HG03097 (cell line): ENCODE data around the gene ERBB4.
"Not testable (repeated sequence)": the region's sequence is repeated elsewhere in the genome, so short reads cannot be mapped to it uniquely, and the experiment has no call there.

Experiments used
- ATAC-seq: cut with Tn5 transposase; IDR thresholded peaks from one replicate; pipeline ENCODE4 v1.9.1; 2021; ENCODE audit not compliant: unreplicated experiment, low FRiP score

ERBB4 gene

GRCh38 chr2:211524248-211524647 lies 1014.4 kb downstream of the ERBB4 start:
- ATAC-seq, result not testable (repeated sequence)

- ATAC-seq, result no peak
These were observed 1022.1 kb downstream of the ERBB4 start for GRCh38 chr2:211516537-211516936.

GRCh38 chr2:211514049-211514448 lies 1024.6 kb downstream of the ERBB4 start:
- ATAC-seq, result no peak

- ATAC-seq, result no peak
These were observed 1025.2 kb downstream of the ERBB4 start for GRCh38 chr2:211513446-211513845.

- ATAC-seq, result no peak
These were observed 1025.8 kb downstream of the ERBB4 start for GRCh38 chr2:211512806-211513205.

- ATAC-seq, result no peak
These were observed 1034.7 kb downstream of the ERBB4 start for GRCh38 chr2:211503856-211504255.

- no peak for ATAC-seq
These were observed 1035.4 kb downstream of the ERBB4 start for GRCh38 chr2:211503198-211503597.

- no peak for ATAC-seq
These were observed 1039.9 kb downstream of the ERBB4 start for GRCh38 chr2:211498551-211499205.

- no peak for ATAC-seq
These were observed 1043.3 kb downstream of the ERBB4 start for GRCh38 chr2:211495339-211495738.

- ATAC-seq, result no peak
These were observed 1044.1 kb downstream of the ERBB4 start for GRCh38 chr2:211494536-211494935.

GRCh38 chr2:211494085-211494484 lies 1044.5 kb downstream of the ERBB4 start:
- no peak for ATAC-seq

- no peak for ATAC-seq
These were observed 1050.9 kb downstream of the ERBB4 start for GRCh38 chr2:211487733-211488132.

- ATAC-seq, result no peak
These were observed 1059.0 kb downstream of the ERBB4 start for GRCh38 chr2:211479536-211480150.

GRCh38 chr2:211477537-211478275 lies 1060.9 kb downstream of the ERBB4 start:
- no peak for ATAC-seq

- no peak for ATAC-seq
These were observed 1065.5 kb downstream of the ERBB4 start for GRCh38 chr2:211473116-211473515.

- no peak for ATAC-seq
These were observed 1068.9 kb downstream of the ERBB4 start for GRCh38 chr2:211469664-211470059.

GRCh38 chr2:211468877-211469663 lies 1069.5 kb downstream of the ERBB4 start:
- ATAC-seq, result no peak

- ATAC-seq, result no peak
These were observed 1070.4 kb downstream of the ERBB4 start for GRCh38 chr2:211468217-211468616.

- ATAC-seq, result no peak
These were observed 1075.2 kb downstream of the ERBB4 start for GRCh38 chr2:211463397-211463796.

GRCh38 chr2:211458974-211459373 lies 1079.6 kb downstream of the ERBB4 start:
- ATAC-seq, result no peak

- ATAC-seq, result no peak
These were observed 1081.3 kb downstream of the ERBB4 start for GRCh38 chr2:211457325-211457724.
